ENCODE measurements around the gene NSDHL. TPM values are rescaled to one million over a fixed set of nuclear protein-coding genes. Genes with fewer than 3 reads are reported as not detected.
"Not testable (repeated sequence)": the region's sequence is repeated elsewhere in the genome, so short reads cannot be mapped to it uniquely, and the experiment has no call there.

NSDHL gene
- total RNA-seq, 2 donors from 2014 or later = 3.4 to 20.1 TPM

DNA sequence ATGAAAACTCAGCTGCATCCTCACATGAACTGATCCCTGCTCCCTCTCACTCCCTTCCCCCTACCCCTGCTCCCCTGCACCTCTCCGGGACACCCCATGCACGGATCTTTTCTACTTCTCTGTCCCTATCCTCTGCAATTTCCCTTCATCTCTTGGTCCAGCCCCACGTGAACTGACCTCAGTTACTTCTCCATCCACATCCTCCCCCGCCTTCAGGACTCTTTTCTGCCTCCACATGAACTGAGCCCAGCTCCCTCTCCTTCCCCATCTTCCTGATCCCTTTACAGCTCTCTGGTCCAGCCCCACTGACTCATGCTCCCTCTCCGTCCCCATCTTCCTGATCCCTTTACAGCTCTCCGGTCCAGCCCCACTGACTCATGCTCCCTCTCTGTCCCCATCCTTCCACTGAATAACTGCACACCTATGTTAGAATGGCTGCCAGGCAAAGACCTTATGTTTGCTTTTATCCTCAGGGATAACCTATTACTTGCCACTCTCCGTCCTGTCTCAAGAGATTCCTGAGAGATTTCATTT lies 6.0 kb upstream of the NSDHL start:
- no peak overlapping the region for H3K4me3 ChIP-seq
- no peaks in the 10 kb centered on the region for H3K36me3 ChIP-seq (replicated peaks in 1 of 2; ENCODE audit: insufficient read depth in 1 of 2, low read depth in 2 of 2)
- no peaks in the 10 kb centered on the region for H3K27me3 ChIP-seq
- ATAC-seq (no peak), DNase-seq (no peak)
- no peak for TF ChIP-seq POLR2A (IDR thresholded peaks at IDR 0.05)
- WGBS, 2 donors = 54 to 57% methylated on average over 7 of the region's 7 CpGs
- no peaks in the 10 kb centered on the region for H3K9me3 ChIP-seq
- no peak overlapping the region for H3K27ac ChIP-seq
- intact Hi-C loops (cut with DNase I) = no loop called here
- H3K4me1 ChIP-seq = peaks cover 2% of the 10 kb centered on the region

DNA sequence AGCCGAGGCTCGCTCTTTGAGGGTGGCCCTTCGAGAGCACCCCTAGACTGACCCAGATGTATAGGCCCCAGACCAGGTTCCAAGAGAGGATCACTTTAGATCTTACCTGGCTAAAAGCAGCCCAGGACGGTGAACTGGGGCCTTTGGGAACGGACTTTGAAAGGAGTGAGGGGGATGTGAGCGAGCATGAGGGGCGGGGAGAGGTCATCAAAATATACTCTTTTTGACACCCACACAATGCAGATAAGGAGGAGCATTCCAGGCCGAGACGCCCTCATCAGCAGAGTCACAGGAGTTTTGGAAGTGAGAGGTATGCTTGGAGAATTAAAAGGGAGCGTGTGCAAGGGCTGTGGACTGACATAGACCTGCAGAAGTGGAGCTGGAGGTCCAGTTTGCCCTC lies 528 bp downstream of the NSDHL start:
- Histone ChIP-seq H3K4me1 (peaks cover 16% of the 10 kb centered on the region), H3K27ac (peak overlapping the region in 3 of 4 donors; percentile 56 to 71 (median 69)), H3K4me3 (peak overlapping the region in 1 of 2 donors; percentile 39), H3K36me3 (replicated peaks in 1 of 2; ENCODE audit: insufficient read depth in 1 of 2, low read depth in 2 of 2) (no peaks in the 10 kb centered on the region), H3K9me3 (no peaks in the 10 kb centered on the region), H3K27me3 (no peaks in the 10 kb centered on the region)
- 3 to 6% methylated on average over 7 to 10 of the region's 10 CpGs for WGBS, 2 donors
- intact Hi-C loops (cut with DNase I) = no loop called here
- TF ChIP-seq CTCF (IDR thresholded peaks at IDR 0.05) (no peak), POLR2A (IDR thresholded peaks at IDR 0.05) (no peak)
- no peak for DNase-seq
- no peak for ATAC-seq

- Histone ChIP-seq H3K9me3 (no peaks in the 10 kb centered on the region), H3K4me3 (no peak overlapping the region), H3K27me3 (no peaks in the 10 kb centered on the region), H3K36me3 (replicated peaks in 1 of 2; ENCODE audit: insufficient read depth in 1 of 2, low read depth in 2 of 2) (no peaks in the 10 kb centered on the region), H3K4me1 (peaks cover 16% of the 10 kb centered on the region), H3K27ac (no peak overlapping the region)
- TF ChIP-seq CTCF (IDR thresholded peaks at IDR 0.05) = no peak
- no peak for TF ChIP-seq POLR2A (IDR thresholded peaks at IDR 0.05)
- WGBS, 2 donors = 100% methylated on average over 3 of the region's 5 CpGs; no CpG with 5 or more reads in 1 of the 2 donors
- ATAC-seq (no peak), DNase-seq (no peak)
- intact Hi-C loops (cut with DNase I) = no loop called here
These were observed 1.7 kb downstream of the NSDHL start for GRCh38 chrX:152832520-152832919.

- intact Hi-C loops (cut with DNase I) = no loop called here
- Histone ChIP-seq H3K36me3 (replicated peaks in 1 of 2; ENCODE audit: insufficient read depth in 1 of 2, low read depth in 2 of 2) (no peaks in the 10 kb centered on the region), H3K27me3 (no peaks in the 10 kb centered on the region), H3K4me3 (no peak overlapping the region), H3K4me1 (peaks cover 16% of the 10 kb centered on the region), H3K27ac (no peak overlapping the region), H3K9me3 (no peaks in the 10 kb centered on the region)
- TF ChIP-seq CTCF (IDR thresholded peaks at IDR 0.05) (no peak), POLR2A (IDR thresholded peaks at IDR 0.05) (no peak)
- DNase-seq (peak in 1 of 4 donors; percentile 8), ATAC-seq (no peak)
- 68 to 88% methylated on average over 2 to 3 of the region's 4 CpGs for WGBS, 2 donors
These were observed 2.5 kb downstream of the NSDHL start for GRCh38 chrX:152833378-152833777.

DNA sequence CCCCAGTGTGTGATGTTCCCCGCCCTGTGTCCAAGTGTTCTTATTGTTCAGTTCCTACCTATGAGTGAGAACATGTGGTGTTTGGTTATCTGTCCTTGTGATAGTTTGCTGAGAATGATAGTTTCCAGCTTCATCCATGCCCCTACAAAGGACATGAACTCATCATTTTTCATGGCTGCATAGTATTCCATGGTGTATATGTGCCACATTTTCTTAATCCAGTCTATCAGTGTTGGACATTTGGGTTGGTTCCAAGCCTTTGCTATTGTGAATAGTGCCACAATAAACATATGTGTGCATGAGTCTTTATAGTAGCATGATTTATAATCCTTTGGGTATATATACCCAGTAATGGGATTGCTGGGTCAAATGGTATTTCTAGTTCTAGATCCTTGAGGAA lies 4.6 kb downstream of the NSDHL start:
- intact Hi-C loops (cut with DNase I); H3K4me3 ChIP-seq; H3K36me3 ChIP-seq (replicated peaks in 1 of 2; ENCODE audit: insufficient read depth in 1 of 2, low read depth in 2 of 2); H3K9me3 ChIP-seq; H3K27me3 ChIP-seq; H3K27ac ChIP-seq; ATAC-seq; DNase-seq: not testable (repeated sequence)
- H3K4me1 ChIP-seq = peaks cover 11% of the 10 kb centered on the region
- WGBS, 2 donors = 100% methylated on average over 1 of the region's 1 CpG; no CpG with 5 or more reads in 1 of the 2 donors

DNA sequence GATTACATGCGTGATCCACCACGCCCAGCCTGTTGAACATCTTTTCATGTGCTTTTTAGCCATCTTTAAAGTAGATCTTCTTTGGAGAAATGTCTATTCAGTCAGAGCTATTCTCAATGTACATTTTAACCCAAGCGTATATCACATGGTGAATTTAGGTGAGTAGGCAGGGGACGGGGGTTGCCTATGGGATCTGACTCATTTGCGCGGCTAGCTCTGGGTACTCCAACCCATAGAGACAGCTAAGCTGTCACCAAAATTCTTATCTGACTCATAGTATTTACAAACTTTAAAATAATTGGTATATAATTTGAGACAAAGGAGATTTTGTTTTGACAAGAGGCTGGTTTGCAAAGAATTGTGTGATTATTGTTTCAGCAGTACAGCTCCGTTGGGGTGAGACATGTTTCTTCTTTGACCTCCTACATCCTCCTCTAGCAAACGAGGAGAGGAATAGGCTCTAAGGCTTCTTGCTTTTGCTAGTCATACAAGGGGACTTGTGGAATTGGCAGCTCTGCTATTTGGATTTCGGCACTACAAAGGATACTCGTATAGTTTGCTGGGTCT lies 12.0 kb downstream of the NSDHL start:
- Histone ChIP-seq H3K27me3 (no peaks in the 10 kb centered on the region), H3K4me3 (no peak overlapping the region), H3K27ac (no peak overlapping the region), H3K9me3 (no peaks in the 10 kb centered on the region), H3K36me3 (replicated peaks in 1 of 2; ENCODE audit: insufficient read depth in 1 of 2, low read depth in 2 of 2) (no peaks in the 10 kb centered on the region), H3K4me1 (no peaks in the 10 kb centered on the region)
- intact Hi-C loops (cut with DNase I) = no loop called here
- no peak for DNase-seq
- TF ChIP-seq CTCF (IDR thresholded peaks at IDR 0.05) (no peak), POLR2A (IDR thresholded peaks at IDR 0.05) (no peak)
- no peak for ATAC-seq
- 94 to 96% methylated on average over 7 to 10 of the region's 10 CpGs for WGBS, 2 donors
